T-cell (primary cell): ENCODE data around the gene RD3L. TPM values are rescaled to one million over a fixed set of nuclear protein-coding genes. Genes with fewer than 3 reads are reported as not detected.

ENCODE experiments used
- ATAC-seq, 4 experiments: fragments of 200-7000 bp in 3 of 4; fragments of 150-1000 bp in 1 of 4; cut with Tn5 transposase; replicated peaks in 1 of 4; 1 replicate in 3 of 4; 2 replicates in 1 of 4; pipeline ENCODE4 v1.10.0; 2021; ENCODE audit warnings: moderate library complexity in 3 of 4, mild to moderate bottlenecking in 2 of 4, moderate number of reproducible peaks in 1 of 4
- CTCF ChIA-PET, 2 donors: fragments of 300-600 bp; sonication (Branson Sonifier 250); formaldehyde crosslinking; loops; one replicate each; lab custom pipeline; 2022; ENCODE audit warnings: antibody characterized with exemption in 2 of 2; lab: Charles Lee
- POLR2A ChIA-PET, 2 donors: fragments of 300-600 bp; sonication (Branson Sonifier 250); formaldehyde crosslinking; loops; one replicate each; lab custom pipeline; 2022; ENCODE audit warnings: antibody characterized with exemption in 2 of 2; lab: Charles Lee
- DNase-seq, 35 experiments: peaks; one replicate each; pipeline versions ENCODE4 v3.0.0 to v3.0.0-alpha.2; 2013 to 2023
- H3K27ac ChIP-seq: one replicate; pipeline ENCODE4 v1.5.1; 2013; ENCODE audit warnings: low read length
- H3K27me3 ChIP-seq, 2 experiments: replicated peaks in 1 of 2; 1 replicate in 1 of 2; 2 replicates in 1 of 2; pipeline versions ENCODE4 v1.6.1 to v1.7.0; 2013; ENCODE audit warnings: low read length in 1 of 2, mixed read lengths in 1 of 2; ENCODE audit not compliant: control insufficient read depth in 2 of 2, insufficient read depth in 2 of 2; ENCODE audit errors: extremely low read depth in 1 of 2
- H3K36me3 ChIP-seq, 2 donors: 1 replicate in 1 of 2; 2 replicates in 1 of 2; pipeline versions ENCODE4 v1.6.1 to v1.7.0; 2013; ENCODE audit warnings: low read length in 1 of 2; ENCODE audit not compliant: control insufficient read depth in 2 of 2, insufficient read depth in 1 of 2; ENCODE audit errors: extremely low read depth in 1 of 2
- H3K4me1 ChIP-seq, 2 experiments: 1 replicate in 1 of 2; 2 replicates in 1 of 2; pipeline versions ENCODE4 v1.6.1 to v1.7.0; 2013; ENCODE audit warnings: low read length in 2 of 2, mixed read lengths in 1 of 2; ENCODE audit not compliant: insufficient read depth in 2 of 2, control insufficient read depth in 1 of 2; ENCODE audit errors: extremely low read depth in 1 of 2
- H3K4me3 ChIP-seq, 2 donors: 1 replicate in 1 of 2; 2 replicates in 1 of 2; pipeline versions ENCODE4 v1.5.1 to v1.7.0; 2013; ENCODE audit warnings: mild to moderate bottlenecking in 2 of 2, low read length in 1 of 2, moderate library complexity in 1 of 2; ENCODE audit not compliant: control insufficient read depth in 1 of 2; ENCODE audit errors: extremely low read depth in 1 of 2
- H3K9me3 ChIP-seq: 2 replicates; pipeline ENCODE4 v1.7.0; 2013
- H3K27ac Mint-ChIP-seq, 2 donors: one replicate each; pipeline ENCODE4 v1.8.0; 2020 to 2021; ENCODE audit warnings: mild to moderate bottlenecking in 2 of 2, mixed read lengths in 2 of 2
- H3K27me3 Mint-ChIP-seq, 2 donors: one replicate each; pipeline ENCODE4 v1.8.0; 2021 to 2022; ENCODE audit warnings: mixed read lengths in 2 of 2
- H3K36me3 Mint-ChIP-seq: one replicate; pipeline ENCODE4 v1.8.0; 2021; ENCODE audit warnings: mixed read lengths
- H3K4me1 Mint-ChIP-seq, 3 donors: one replicate each; pipeline ENCODE4 v1.8.0; 2020 to 2022; ENCODE audit warnings: mixed read lengths in 3 of 3, mild to moderate bottlenecking in 1 of 3
- H3K4me3 Mint-ChIP-seq, 3 donors: one replicate each; pipeline ENCODE4 v1.8.0; 2020 to 2022; ENCODE audit warnings: mild to moderate bottlenecking in 3 of 3, mixed read lengths in 3 of 3, moderate library complexity in 3 of 3
- H3K9me3 Mint-ChIP-seq, 3 donors: one replicate each; pipeline ENCODE4 v1.8.0; 2020 to 2022; ENCODE audit warnings: mixed read lengths in 3 of 3
- WGBS: methylation state at CpG from one replicate; pipeline ENCODE4 v1.1.5; 2013; ENCODE audit warnings: missing lambda C conversion rate; ENCODE audit not compliant: insufficient coverage; 5-methylcytosine and 5-hydroxymethylcytosine counted together
- total RNA-seq, 35 experiments: library from RNA in 6 of 35; stranded (reverse) in 6 of 35; fragments of 120-200 nt in 1 of 35; gene quantifications; one replicate each; pipeline versions ENCODE4 v1.2.1 to v1.2.4 and lab custom pipeline; 2013 to 2026

Gene RD3L
- total RNA-seq, 5 donors from 2014 or later (not counting 1 experiment from before 2014, with no cell fraction given), result not detected

- ChIA-PET CTCF (interaction anchor here in 1 of 2 donors (1.3 to 1.6 kb wide), 2 partner anchors 20 to 91 kb away, joined by 6 to 10 read pairs; no protein-coding TSS in a partner anchor), POLR2A (no interaction called here)
- H3K4me1 ChIP-seq, result peaks cover 0 to 8% of the 10 kb centered on the region in 2 experiments
- Mint-ChIP-seq H3K4me1 (peaks cover 0 to 6% (median 3%) of the 10 kb centered on the region in 3 donors), H3K9me3 (no peaks in the 10 kb centered on the region), H3K36me3 (no peaks in the 10 kb centered on the region), H3K27me3 (peaks cover 2 to 4% of the 10 kb centered on the region in 2 donors), H3K27ac (no peak overlapping the region), H3K4me3 (no peak overlapping the region)
- H3K4me3 ChIP-seq, result no peak overlapping the region
- DNase-seq (no peak), ATAC-seq (no peak)
- WGBS, result 89% methylated on average over 14 of the region's 14 CpGs
- peaks cover 0 to 9% of the 10 kb centered on the region in 2 experiments for H3K27me3 ChIP-seq
- no peaks in the 10 kb centered on the region for H3K36me3 ChIP-seq
- no peaks in the 10 kb centered on the region for H3K9me3 ChIP-seq
- no peak overlapping the region for H3K27ac ChIP-seq
These were observed 42.5 kb downstream of the RD3L start for GRCh38 chr14:103899833-103900232.

DNA sequence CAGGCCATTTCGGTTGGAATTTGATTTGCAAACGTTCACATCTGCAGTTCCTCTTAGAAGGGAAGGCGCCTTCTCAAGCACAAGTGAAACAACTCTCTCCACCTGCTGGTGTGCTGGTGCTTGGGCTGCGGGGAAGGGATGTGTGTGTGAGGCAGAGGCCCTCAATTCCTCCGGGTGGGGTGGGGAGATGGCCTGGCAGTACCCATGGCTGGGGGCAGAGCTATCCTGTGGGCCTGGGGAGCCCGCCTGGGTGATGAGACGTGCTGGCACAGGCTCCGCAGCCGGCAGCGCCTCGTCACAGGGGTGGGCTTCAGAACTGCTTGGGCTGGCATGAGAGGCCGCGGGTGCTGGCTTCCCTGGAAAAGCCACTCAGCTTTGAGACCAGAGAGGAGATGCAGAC is 43.0 kb downstream of the RD3L start:
- H3K27me3 ChIP-seq, result peaks cover 0 to 9% of the 10 kb centered on the region in 2 experiments
- ChIA-PET CTCF (no interaction called here), POLR2A (no interaction called here)
- H3K27ac ChIP-seq, result no peak overlapping the region
- DNase-seq (no peak), ATAC-seq (no peak)
- H3K4me3 ChIP-seq, result no peak overlapping the region
- peaks cover 0 to 6% (median 3%) of the 10 kb centered on the region in 3 donors for H3K4me1 Mint-ChIP-seq
- no peaks in the 10 kb centered on the region for H3K36me3 ChIP-seq
- no peak overlapping the region for H3K27ac Mint-ChIP-seq
- WGBS, result 78% methylated on average over 9 of the region's 13 CpGs
- H3K9me3 ChIP-seq, result no peaks in the 10 kb centered on the region
- peaks cover 1 to 2% of the 10 kb centered on the region in 2 donors for H3K27me3 Mint-ChIP-seq
- H3K9me3 Mint-ChIP-seq, result no peaks in the 10 kb centered on the region
- no peaks in the 10 kb centered on the region for H3K36me3 Mint-ChIP-seq
- H3K4me1 ChIP-seq, result peaks cover 0 to 8% of the 10 kb centered on the region in 2 experiments
- no peak overlapping the region for H3K4me3 Mint-ChIP-seq

GRCh38 chr14:103898711-103899110 is 43.6 kb downstream of the RD3L start:
- POLR2A ChIA-PET, result no interaction called here
- Mint-ChIP-seq H3K4me1 (peaks cover 0 to 6% (median 3%) of the 10 kb centered on the region in 3 donors), H3K36me3 (no peaks in the 10 kb centered on the region), H3K9me3 (no peaks in the 10 kb centered on the region), H3K27me3 (no peaks in the 10 kb centered on the region), H3K4me3 (no peak overlapping the region), H3K27ac (no peak overlapping the region)
- ATAC-seq, result no peak
- peaks cover 0 to 9% of the 10 kb centered on the region in 2 experiments for H3K27me3 ChIP-seq
- no peak for DNase-seq
- no peaks in the 10 kb centered on the region for H3K9me3 ChIP-seq
- H3K36me3 ChIP-seq, result no peaks in the 10 kb centered on the region
- H3K4me1 ChIP-seq, result peaks cover 0 to 8% of the 10 kb centered on the region in 2 experiments
- no peak overlapping the region for H3K4me3 ChIP-seq
- no peak overlapping the region for H3K27ac ChIP-seq
- CTCF ChIA-PET, result no interaction called here
- WGBS, result 91% methylated on average over 7 of the region's 9 CpGs

DNA sequence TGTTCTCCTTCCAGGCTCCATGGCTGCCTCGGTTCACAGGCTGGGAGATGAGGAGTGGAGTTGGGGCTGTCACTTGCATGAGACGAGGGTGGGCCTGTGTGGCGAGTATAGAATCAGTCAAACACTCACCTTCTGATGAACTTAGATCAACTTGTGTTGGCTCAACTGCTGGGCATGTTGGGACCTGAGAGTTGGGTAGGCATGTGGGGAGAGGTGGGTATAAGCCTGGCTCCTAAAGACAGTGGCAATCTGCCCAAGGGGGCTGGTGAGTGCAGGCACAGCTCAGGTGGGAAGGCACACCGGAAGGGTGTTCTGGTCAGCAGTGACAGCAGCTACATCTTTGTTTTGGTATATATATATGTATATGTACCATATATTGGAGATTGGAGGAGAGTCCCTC is 44.1 kb downstream of the RD3L start:
- no peaks in the 10 kb centered on the region for H3K36me3 ChIP-seq
- peaks cover 0 to 9% of the 10 kb centered on the region in 2 experiments for H3K27me3 ChIP-seq
- DNase-seq, result no peak
- Mint-ChIP-seq H3K36me3 (no peaks in the 10 kb centered on the region), H3K9me3 (no peaks in the 10 kb centered on the region), H3K27me3 (no peaks in the 10 kb centered on the region), H3K4me1 (peaks cover 0 to 6% (median 3%) of the 10 kb centered on the region in 3 donors), H3K27ac (no peak overlapping the region), H3K4me3 (no peak overlapping the region)
- H3K27ac ChIP-seq, result no peak overlapping the region
- ChIA-PET CTCF (no interaction called here), POLR2A (no interaction called here)
- no peak for ATAC-seq
- WGBS, result 60% methylated on average over 1 of the region's 4 CpGs
- H3K4me1 ChIP-seq, result peaks cover 0 to 8% of the 10 kb centered on the region in 2 experiments
- H3K9me3 ChIP-seq, result no peaks in the 10 kb centered on the region
- H3K4me3 ChIP-seq, result no peak overlapping the region

GRCh38 chr14:103897075-103897947 is 45.0 kb downstream of the RD3L start:
- H3K4me1 Mint-ChIP-seq, result peaks cover 0 to 6% (median 3%) of the 10 kb centered on the region in 3 donors
- DNase-seq (no peak), ATAC-seq (no peak)
- Histone ChIP-seq H3K27me3 (peaks cover 0 to 9% of the 10 kb centered on the region in 2 experiments), H3K27ac (no peak overlapping the region), H3K36me3 (no peaks in the 10 kb centered on the region), H3K9me3 (no peaks in the 10 kb centered on the region), H3K4me1 (peaks cover 0 to 8% of the 10 kb centered on the region in 2 experiments), H3K4me3 (no peak overlapping the region)
- 82% methylated on average over 25 of the region's 27 CpGs for WGBS
- H3K36me3 Mint-ChIP-seq, result no peaks in the 10 kb centered on the region
- H3K27me3 Mint-ChIP-seq, result no peaks in the 10 kb centered on the region
- no peak overlapping the region for H3K27ac Mint-ChIP-seq
- POLR2A ChIA-PET, result interaction anchor here in 1 of 2 donors (0.6 kb wide), 1 partner anchor 1402 kb away, joined by 3 read pairs; no protein-coding TSS in a partner anchor
- H3K9me3 Mint-ChIP-seq, result no peaks in the 10 kb centered on the region
- no peak overlapping the region for H3K4me3 Mint-ChIP-seq
- CTCF ChIA-PET, result interaction anchor here in 1 of 2 donors (0.7 kb wide), 1 partner anchor 9 kb away, joined by 3 read pairs; no protein-coding TSS in a partner anchor

DNA sequence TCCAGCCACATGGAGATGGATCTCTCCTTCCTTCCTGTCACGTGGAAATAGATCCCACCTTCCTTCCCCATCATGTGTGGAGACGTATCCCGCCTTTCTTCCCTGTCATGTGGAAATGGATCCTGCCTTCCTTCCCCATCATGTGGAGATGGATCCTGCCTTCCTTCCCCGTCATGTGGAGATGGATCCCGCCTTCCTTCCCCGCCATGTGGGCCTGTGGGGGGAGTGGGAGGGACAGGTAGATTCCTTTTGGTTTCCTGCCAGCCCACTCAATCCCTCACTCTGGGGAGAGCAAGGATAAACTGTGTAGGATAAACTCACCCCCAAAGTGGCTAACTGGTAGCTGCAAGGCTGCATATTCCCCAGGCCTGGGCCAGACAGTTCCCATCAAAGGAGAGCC is 45.8 kb downstream of the RD3L start:
- no peak overlapping the region for H3K27ac ChIP-seq
- H3K4me1 ChIP-seq, result peaks cover 0 to 8% of the 10 kb centered on the region in 2 experiments
- Mint-ChIP-seq H3K27me3 (no peaks in the 10 kb centered on the region), H3K27ac (peak overlapping the region in 1 of 2 donors; percentile 34), H3K4me3 (no peak overlapping the region), H3K36me3 (no peaks in the 10 kb centered on the region), H3K4me1 (peaks cover 0 to 5% (median 3%) of the 10 kb centered on the region in 3 donors), H3K9me3 (no peaks in the 10 kb centered on the region)
- ATAC-seq (no peak), DNase-seq (no peak)
- no peaks in the 10 kb centered on the region for H3K36me3 ChIP-seq
- H3K27me3 ChIP-seq, result peaks cover 0 to 9% of the 10 kb centered on the region in 2 experiments
- ChIA-PET CTCF (interaction anchor here (0.6 to 0.7 kb wide), 2 partner anchors 10 to 73 kb away, joined by 3 to 4 read pairs; no protein-coding TSS in a partner anchor), POLR2A (no interaction called here)
- 90% methylated on average over 2 of the region's 6 CpGs for WGBS
- no peaks in the 10 kb centered on the region for H3K9me3 ChIP-seq
- no peak overlapping the region for H3K4me3 ChIP-seq
